ENCODE measurements around the gene CTXND1.

- TF ChIP-seq CTCF (IDR thresholded peaks at IDR 0.05; ENCODE audit: low read depth, low read length, poor library complexity, severe bottlenecking) = no peak
- no peak for TF ChIP-seq EZH2phosphoT487 (IDR thresholded peaks at IDR 0.05; ENCODE audit: borderline replicate concordance, low read length)
Observed at GRCh38 chr15:80151148-80151547, 100.9 kb downstream of the CTXND1 start.

Measured in DOHH2 (cell line).